Measurements from ENCODE around the gene UTP25. TPM values are rescaled to one million over a fixed set of nuclear protein-coding genes. Genes with fewer than 3 reads are reported as not detected.

UTP25 gene
- polyA plus RNA-seq, 1 donor: 7.2 TPM

- DNase-seq: no peak
These were observed 17.1 kb downstream of the UTP25 start for GRCh38 chr1:209844695-209845407.

GRCh38 chr1:209845408-209845725 lies 17.6 kb downstream of the UTP25 start:
- no peak for DNase-seq

GRCh38 chr1:209849388-209849787 lies 21.6 kb downstream of the UTP25 start:
- DNase-seq: no peak

GRCh38 chr1:209850342-209850979 lies 22.7 kb downstream of the UTP25 start:
- DNase-seq: no peak

- no peak for DNase-seq
These were observed 25.9 kb downstream of the UTP25 start for GRCh38 chr1:209853676-209854075.

- DNase-seq: no peak
These were observed 26.4 kb downstream of the UTP25 start for GRCh38 chr1:209854196-209854595.

GRCh38 chr1:209855006-209855405 lies 27.2 kb downstream of the UTP25 start:
- no peak for DNase-seq

GRCh38 chr1:209855623-209856022 lies 27.9 kb downstream of the UTP25 start:
- no peak for DNase-seq

- DNase-seq: no peak
These were observed 30.9 kb downstream of the UTP25 start for GRCh38 chr1:209858561-209859103.

GRCh38 chr1:209860293-209860881 lies 32.6 kb downstream of the UTP25 start:
- DNase-seq: peak; percentile 68

GRCh38 chr1:209861242-209861641 lies 33.5 kb downstream of the UTP25 start:
- no peak for DNase-seq

- no peak for DNase-seq
These were observed 34.9 kb downstream of the UTP25 start for GRCh38 chr1:209862391-209863356.

- DNase-seq: no peak
These were observed 36.2 kb downstream of the UTP25 start for GRCh38 chr1:209863766-209864485.

- no peak for DNase-seq
These were observed 38.4 kb downstream of the UTP25 start for GRCh38 chr1:209866201-209866600.

- peak; percentile 45 for DNase-seq
These were observed 41.7 kb downstream of the UTP25 start for GRCh38 chr1:209869291-209870149.

GRCh38 chr1:209870151-209870831 lies 42.5 kb downstream of the UTP25 start:
- DNase-seq: peak; percentile 47

- no peak for DNase-seq
These were observed 43.2 kb downstream of the UTP25 start for GRCh38 chr1:209871006-209871405.

- DNase-seq: no peak
These were observed 43.7 kb downstream of the UTP25 start for GRCh38 chr1:209871430-209871829.

GRCh38 chr1:209873067-209873799 lies 45.5 kb downstream of the UTP25 start:
- DNase-seq: no peak

GRCh38 chr1:209875515-209875914 lies 47.7 kb downstream of the UTP25 start:
- no peak for DNase-seq
